Activated T-cell treated with anti-CD3 and anti-CD28 coated beads, Interleukin-2, amount 50 U/mL, for 72 hours (primary cell): ENCODE results near the gene CDC34. TPM values are rescaled to one million over a fixed set of nuclear protein-coding genes. Genes with fewer than 3 reads are reported as not detected.

Experiments used
- ATAC-seq, 2 donors: fragments of 150-1000 bp; cut with Tn5 transposase; replicated peaks in 1 of 2; 2 replicates each; pipeline ENCODE4 v1.10.0; 2021; ENCODE audit warnings: moderate library complexity in 2 of 2, mild to moderate bottlenecking in 1 of 2
- DNase-seq, 2 donors: peaks; one replicate each; pipeline ENCODE4 v3.0.0; 2021 to 2022; ENCODE audit warnings: mixed read lengths in 1 of 2
- H3K27ac Mint-ChIP-seq: one replicate; pipeline ENCODE4 v1.8.0; 2022; ENCODE audit warnings: mild to moderate bottlenecking, moderate library complexity, mixed read lengths
- H3K27me3 Mint-ChIP-seq: one replicate; pipeline ENCODE4 v1.8.0; 2022; ENCODE audit warnings: low read depth, mixed read lengths
- H3K36me3 Mint-ChIP-seq, 2 donors: one replicate each; pipeline ENCODE4 v1.8.0; 2022; ENCODE audit warnings: mixed read lengths in 2 of 2, mild to moderate bottlenecking in 1 of 2; ENCODE audit not compliant: insufficient read depth in 2 of 2
- H3K4me1 Mint-ChIP-seq: one replicate; pipeline ENCODE4 v1.8.0; 2022; ENCODE audit warnings: low read depth, mixed read lengths
- H3K4me3 Mint-ChIP-seq, 2 donors: one replicate each; pipeline ENCODE4 v1.8.0; 2022; ENCODE audit warnings: mild to moderate bottlenecking in 2 of 2, mixed read lengths in 2 of 2, moderate library complexity in 2 of 2
- H3K9me3 Mint-ChIP-seq, 2 donors: one replicate each; pipeline ENCODE4 v1.8.0; 2022; ENCODE audit warnings: mixed read lengths in 2 of 2
- total RNA-seq, 2 donors: library from RNA; stranded (reverse); gene quantifications; one replicate each; pipeline ENCODE4 v1.2.3, GENCODE V29; 2022

CDC34 gene
- total RNA-seq, 2 donors from 2014 or later, result 48.4 to 56.1 TPM

GRCh38 chr19:590396-590745 lies 58.8 kb downstream of the CDC34 start:
- peak; percentile 35 to 42 for DNase-seq

GRCh38 chr19:590750-591098 lies 59.2 kb downstream of the CDC34 start:
- Mint-ChIP-seq H3K9me3 (no peaks in the 10 kb centered on the region), H3K36me3 (no peaks in the 10 kb centered on the region), H3K4me3 (no peak overlapping the region), H3K4me1 (peaks cover 13% of the 10 kb centered on the region), H3K27me3 (peaks cover 12% of the 10 kb centered on the region), H3K27ac (no peak overlapping the region)
- no peak for DNase-seq
- no peak for ATAC-seq

More at GRCh38 chr19:590396-590745, 58.8 kb downstream of the CDC34 start:
- Mint-ChIP-seq H3K9me3 (no peaks in the 10 kb centered on the region), H3K27ac (no peak overlapping the region), H3K4me1 (peaks cover 13% of the 10 kb centered on the region), H3K27me3 (peaks cover 12% of the 10 kb centered on the region), H3K36me3 (no peaks in the 10 kb centered on the region), H3K4me3 (peak overlapping the region in 1 of 2 donors; percentile 42)
- peak; percentile 28 to 42 for ATAC-seq

GRCh38 chr19:591099-591958 lies 59.8 kb downstream of the CDC34 start:
- no peak for ATAC-seq
- DNase-seq, result no peak
- Mint-ChIP-seq H3K4me3 (peak overlapping the region in 1 of 2 donors; percentile 44), H3K36me3 (no peaks in the 10 kb centered on the region), H3K27me3 (peaks cover 12% of the 10 kb centered on the region), H3K9me3 (no peaks in the 10 kb centered on the region), H3K27ac (no peak overlapping the region), H3K4me1 (peaks cover 13% of the 10 kb centered on the region)

Other genes with a start within 250 kb of the CDC34 start
- gene PLPP2, start 240.4 kb upstream of the CDC34 start, total RNA-seq, result 1 to 10 TPM; 2.1 to 2.7 TPM
- gene MIER2, start 187.0 kb upstream of the CDC34 start, total RNA-seq, result 10 to 100 TPM; 25.8 to 29.0 TPM
- under 1 TPM; 0.77 to 0.97 TPM for gene C2CD4C, start 122.6 kb upstream of the CDC34 start, total RNA-seq
- gene SHC2, start 70.7 kb upstream of the CDC34 start, total RNA-seq, result 1 to 10 TPM; 1.9 to 2.5 TPM
- gene MADCAM1, start 35.3 kb upstream of the CDC34 start, total RNA-seq, result under 1 TPM; 0.31 to 0.32 TPM
- 10 to 100 TPM; 11.9 to 12.1 TPM for gene TPGS1, start 24.3 kb upstream of the CDC34 start, total RNA-seq
- gene GZMM, start 12.3 kb downstream of the CDC34 start, total RNA-seq, result 10 to 100 TPM; 23.5 to 31.0 TPM
- gene BSG, start 40.8 kb downstream of the CDC34 start, total RNA-seq, result 100 to 1,000 TPM; 144 to 162 TPM
- 1 to 10 TPM in 1 of 2 donors, under 1 TPM in 1; 0.81 to 1.1 TPM for gene HCN2, start 58.1 kb downstream of the CDC34 start, total RNA-seq
- gene POLRMT, start 101.8 kb downstream of the CDC34 start, total RNA-seq, result 10 to 100 TPM; 62.7 to 79.0 TPM
- gene FGF22, start 108.1 kb downstream of the CDC34 start, total RNA-seq, result not detected
- 10 to 100 TPM; 72.8 to 91.8 TPM for gene RNF126, start 131.5 kb downstream of the CDC34 start, total RNA-seq
- 10 to 100 TPM; 10.0 to 11.4 TPM for gene FSTL3, start 144.6 kb downstream of the CDC34 start, total RNA-seq
- under 1 TPM in 1 of 2 donors, not detected in 1; 0.22 TPM for gene PRSS57, start 163.7 kb downstream of the CDC34 start, total RNA-seq
- gene PALM, start 177.2 kb downstream of the CDC34 start, total RNA-seq, result 1 to 10 TPM in 1 of 2 donors, under 1 TPM in 1; 0.72 to 2.0 TPM
- gene MISP, start 219.4 kb downstream of the CDC34 start, total RNA-seq, result not detected